GM21717 (cell line): ENCODE measurements around the gene TBX19.

ENCODE experiments used
- ATAC-seq: cut with Tn5 transposase; IDR thresholded peaks from one replicate; pipeline ENCODE4 v1.9.1; 2021; ENCODE audit warnings: mild to moderate bottlenecking, moderate library complexity; ENCODE audit not compliant: unreplicated experiment

TBX19 gene

DNA sequence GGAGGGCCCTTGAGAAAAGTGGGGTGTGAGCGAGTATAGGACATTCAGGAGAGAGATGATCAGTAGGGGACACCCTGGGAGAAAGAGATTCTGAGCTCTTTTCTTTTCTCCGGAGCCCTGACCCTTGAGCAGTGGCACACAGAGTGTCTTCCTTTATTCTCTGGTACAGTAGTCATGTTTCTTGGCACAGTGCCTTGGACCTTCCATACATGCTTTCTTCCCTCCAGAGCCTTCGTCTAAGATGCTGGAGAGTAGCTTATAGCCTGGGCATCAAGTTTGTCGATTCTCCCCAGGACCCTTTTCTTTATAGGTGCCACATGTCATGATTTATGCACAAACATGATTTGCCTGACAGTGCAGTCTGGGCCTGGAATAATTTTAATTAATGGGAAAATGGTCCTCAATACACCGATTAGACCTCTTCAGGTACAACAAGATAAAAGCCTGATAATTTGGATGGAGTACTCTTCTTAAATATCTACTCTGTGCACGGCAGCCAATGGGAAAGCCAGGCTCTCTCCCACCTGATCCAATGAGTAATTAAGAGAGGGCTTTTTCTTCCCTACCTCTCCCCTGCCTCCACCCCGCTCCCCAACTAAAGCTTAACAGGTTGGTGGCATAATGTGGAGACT is at the start of gene TBX19:
TBX19 (plus strand) TSS at position 582 of the 632 bp plus-strand sequence. CDS start 214 bp downstream, outside the sequence.
- no peak for ATAC-seq

DNA sequence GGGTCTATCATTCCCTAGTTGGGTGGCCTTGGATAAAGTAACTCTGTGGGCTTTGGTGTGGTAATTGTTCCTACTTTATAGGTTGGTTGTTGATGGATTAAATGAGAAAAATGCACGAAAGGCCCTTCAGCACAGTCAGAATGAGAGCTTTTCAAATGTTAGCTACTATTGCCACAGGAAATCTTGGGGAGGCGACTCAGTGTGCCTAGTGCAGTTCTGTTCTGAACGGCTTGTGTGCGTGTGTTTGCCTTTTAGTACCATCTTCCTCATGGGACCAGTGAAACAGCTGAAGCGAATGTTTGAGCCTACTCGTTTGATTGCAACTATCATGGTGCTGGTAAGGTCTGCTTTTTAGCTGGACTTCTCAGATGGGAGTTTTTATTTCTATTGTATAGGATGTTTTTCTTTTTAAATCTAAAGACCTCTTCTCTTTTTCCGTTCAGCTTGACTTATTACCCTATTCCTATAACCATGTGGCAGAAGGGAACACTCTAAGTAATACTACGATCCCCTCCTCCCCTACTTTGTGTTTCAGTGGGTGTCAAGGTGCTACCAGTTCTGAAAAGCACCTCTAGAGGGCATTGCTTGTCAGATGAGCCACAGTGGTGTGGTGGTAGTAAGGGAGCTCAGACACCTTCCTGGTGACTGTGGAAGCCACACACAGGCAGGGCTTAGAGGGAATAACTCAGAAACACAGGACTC is 45.7 kb upstream of the TBX19 start:
- ATAC-seq, result peak; percentile 86

DNA sequence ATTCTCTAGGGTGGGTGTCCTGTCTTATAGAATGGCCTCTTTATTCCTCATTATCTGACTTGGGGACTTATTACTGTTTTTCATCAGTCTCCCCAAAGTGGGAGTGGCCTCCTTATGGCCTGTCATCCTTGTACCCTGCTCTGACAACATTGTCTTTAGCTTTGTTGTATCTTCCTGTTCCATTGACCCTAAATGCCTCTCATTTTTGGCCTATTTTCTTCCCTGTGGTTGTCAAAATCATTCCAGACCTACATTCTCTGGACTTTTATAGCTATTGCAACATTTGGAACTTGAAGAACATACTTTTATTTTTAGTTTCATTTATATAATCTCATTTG is 45.2 kb upstream of the TBX19 start:
- ATAC-seq, result peak; percentile 21

DNA sequence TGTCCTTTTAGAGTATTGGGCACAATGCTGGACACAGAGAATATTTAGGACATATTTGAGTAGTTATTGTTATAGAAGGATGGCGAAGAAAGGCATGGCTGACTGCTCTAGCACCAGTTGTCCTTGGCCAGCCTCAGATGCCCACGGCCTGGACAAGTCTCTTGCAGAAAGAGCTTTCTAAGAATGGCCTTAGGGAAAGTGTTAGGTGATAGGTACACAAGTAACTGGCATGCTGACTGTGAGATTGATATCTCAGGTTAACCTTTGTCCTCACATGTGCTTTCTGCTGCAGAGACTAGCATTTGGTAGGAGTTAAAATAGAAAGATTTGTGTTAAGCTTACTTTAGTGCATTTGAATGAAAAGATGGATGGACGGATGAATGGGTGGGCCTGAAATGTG is 44.7 kb upstream of the TBX19 start:
- ATAC-seq, result no peak

DNA sequence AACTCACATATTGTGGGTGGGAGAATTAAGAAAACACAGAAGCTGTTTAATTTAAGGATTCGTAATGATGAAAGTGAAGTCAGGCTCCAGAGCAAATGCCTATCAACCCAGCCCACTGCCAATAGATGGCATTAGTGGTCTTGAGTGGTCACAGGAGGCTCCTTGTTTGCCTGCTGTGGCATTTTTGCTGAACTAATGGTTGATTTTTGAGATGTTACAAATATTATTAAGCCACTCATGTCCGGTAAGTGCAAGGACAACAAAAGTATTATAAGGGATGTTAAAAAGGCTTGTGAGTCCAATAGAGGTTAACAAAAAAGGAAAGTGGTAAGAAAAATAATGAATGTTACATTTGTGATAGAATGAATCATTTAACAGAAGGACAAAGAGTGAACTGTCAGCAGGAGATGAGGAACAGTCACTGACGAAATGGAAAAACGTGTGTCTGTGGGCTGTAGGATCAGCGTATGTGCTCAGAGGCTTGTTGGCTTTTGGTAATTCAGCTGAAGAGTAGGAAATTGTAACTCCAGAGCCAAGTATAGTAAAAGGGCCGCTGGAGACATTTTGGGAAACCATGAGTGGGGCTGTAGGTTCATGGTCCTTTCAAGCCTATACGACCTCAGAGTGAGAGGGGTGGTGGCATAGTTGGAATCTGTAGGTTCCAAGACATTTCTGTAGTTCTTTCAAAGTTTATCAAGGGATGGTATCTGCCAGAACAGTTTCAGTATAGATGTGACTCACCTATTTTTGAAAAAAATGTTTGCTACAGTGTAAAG is 43.7 kb upstream of the TBX19 start:
- ATAC-seq, result no peak

DNA sequence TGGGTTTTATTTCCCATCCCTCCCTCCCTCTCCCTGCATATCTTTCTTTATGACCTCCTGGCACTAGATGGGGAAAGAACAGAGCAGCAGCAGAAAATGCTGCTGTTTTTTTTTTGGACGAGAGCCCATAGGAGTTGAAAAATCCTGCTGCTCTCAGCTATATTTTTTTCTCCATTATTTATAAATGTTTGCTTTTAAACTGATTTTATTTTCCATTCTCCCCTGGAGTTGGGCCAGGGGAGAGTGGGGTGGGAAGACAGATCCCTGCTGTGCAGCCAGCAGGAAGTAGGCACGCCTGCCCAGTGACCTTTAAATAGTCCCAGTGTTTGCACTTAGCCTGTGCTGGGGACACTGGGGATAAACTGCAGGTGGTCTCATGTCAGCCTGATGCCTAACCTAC is 37.5 kb upstream of the TBX19 start:
- no peak for ATAC-seq

DNA sequence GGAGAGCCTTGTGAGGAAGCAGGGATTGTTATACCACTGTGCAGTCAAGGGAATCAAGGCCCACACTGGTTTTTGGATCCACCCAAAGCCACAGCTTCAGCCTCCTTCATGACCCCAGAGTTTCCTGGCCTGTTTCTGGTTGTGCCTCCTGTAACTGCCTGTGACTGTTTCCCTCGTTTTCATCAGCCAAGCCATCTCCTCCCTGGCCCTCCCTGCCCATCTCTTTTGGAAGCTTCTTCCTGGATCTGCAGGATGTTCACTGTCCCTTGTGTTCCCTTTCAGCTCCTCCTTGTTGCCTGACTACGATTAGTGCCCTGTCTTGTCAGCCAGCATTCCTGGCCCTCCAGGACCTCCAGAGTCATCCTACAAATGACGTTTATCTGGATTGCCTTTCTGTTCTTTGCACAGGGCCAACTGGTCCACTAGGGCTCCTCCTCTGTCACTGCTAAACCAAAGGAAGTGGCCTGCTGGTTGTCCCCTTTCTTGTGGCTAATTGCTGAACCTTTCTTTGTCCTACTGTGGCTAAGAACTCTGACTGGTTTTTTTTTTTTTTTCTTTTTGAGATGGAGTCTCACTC is 37.0 kb upstream of the TBX19 start:
- ATAC-seq, result no peak

DNA sequence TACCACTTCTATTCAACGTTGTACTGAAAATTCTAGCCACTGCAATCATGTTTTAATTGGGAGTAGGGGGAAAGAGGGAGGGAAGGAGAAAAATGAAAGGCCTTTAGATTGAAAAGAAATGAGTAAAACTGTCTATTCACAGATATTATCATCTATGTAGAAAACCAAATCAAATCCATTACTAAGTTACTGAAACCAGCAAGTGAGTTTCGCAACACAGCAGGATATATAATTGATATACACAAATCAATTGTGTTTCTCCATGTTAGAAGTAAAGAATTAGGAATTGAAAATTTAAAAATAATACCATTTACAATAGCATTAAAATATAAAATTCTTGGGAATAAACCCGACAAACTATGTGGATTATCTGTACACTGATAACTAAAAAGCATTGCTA is 35.6 kb upstream of the TBX19 start:
- no peak for ATAC-seq

DNA sequence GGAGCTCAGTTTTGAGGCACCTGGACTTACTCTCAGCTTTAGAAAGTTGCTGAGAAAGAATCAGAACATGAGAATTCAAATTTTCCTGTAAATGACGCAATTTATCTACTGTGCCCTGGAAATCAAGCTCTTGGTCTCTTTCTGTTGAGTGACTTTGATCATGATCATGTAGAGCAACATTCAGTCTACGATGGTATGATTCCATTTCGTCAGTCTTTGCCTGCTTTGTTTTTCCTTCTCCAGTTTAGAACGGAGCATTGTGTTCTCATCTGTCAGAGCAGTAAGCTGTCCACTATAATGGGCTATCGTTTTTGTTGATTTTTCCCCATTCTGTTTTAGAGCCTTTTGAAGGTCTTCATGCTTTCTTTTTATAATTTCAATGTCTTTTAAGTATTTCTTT is 34.2 kb upstream of the TBX19 start:
- ATAC-seq, result no peak

DNA sequence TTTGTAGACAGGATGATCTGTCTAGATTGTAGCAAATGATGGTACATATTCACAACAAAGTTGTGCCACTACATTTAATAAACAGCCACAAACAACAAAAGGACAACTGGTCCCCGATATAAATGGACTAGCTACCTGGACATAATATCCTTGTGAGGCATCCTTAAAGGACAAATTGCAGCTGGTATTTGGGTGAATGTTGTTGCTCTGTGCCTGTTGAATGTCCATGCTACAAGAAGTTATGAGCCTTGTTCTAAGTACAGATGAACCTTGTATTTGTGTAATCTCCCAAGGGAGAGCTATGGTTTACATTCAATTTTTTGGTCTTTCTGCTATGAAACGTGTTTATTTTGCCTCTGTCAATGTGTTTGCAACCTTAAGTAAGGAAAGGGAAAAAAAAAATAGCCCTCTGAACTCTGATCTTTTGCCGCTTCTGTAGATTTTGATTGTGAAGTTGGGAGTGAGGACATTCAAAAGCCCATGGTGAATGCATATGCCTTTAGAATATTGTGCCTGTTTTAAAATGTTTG is 28.4 kb upstream of the TBX19 start:
- no peak for ATAC-seq

DNA sequence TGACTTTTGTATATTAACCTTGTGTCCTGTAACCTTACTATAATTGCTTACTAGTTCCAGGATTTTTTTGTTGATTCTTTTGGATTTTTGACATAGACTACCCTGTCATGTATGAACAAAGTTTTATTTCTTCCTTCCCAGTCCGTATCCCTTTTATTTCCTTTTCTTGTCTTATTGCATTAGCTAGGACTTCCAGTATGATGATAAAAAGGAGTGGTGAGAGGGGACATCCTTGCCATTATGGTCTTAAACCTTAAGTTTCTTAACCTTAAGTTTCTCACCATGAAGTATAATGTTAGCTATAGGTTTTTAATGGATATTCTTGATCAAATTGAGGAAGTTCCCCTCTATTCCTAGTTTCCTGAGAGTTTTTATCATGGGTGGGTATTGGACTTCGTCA is 24.5 kb upstream of the TBX19 start:
- ATAC-seq, result no peak

DNA sequence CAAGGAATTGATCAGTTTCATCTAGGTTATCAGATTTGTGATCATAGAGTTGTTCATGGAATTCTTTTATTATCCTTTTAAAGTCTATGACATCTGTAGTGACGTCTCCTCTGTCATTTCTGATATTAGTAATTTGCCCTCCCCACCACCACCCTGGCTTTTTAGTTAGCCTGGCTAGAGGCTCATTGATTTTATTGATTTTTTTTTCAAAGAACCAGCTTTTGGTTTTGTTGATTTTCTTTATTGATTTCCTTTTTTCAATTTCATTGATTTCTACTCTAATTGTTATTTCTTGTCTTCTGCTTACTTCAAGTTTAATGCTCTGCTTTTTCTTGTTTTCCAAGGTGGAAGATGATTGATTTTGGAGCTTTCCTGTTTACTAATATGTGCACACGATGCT is 23.3 kb upstream of the TBX19 start:
- no peak for ATAC-seq

DNA sequence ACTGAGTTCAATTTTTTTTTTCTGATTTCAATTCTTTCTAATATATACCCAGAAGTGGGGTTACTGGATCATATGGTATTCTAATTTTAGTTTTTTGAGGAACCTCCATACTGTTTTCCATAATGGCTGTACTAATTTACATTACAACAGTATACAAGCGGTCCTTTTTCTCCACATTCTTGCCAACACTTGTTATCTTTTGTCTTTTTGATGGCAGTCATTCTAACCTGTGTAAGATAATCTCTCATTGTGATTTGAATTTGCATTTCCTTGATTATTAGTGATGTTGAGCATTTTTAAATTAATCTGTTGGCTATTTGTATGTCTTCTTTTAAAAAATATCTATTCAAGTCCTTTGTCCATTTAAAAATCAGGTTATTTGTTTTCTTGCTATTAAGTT is 21.1 kb upstream of the TBX19 start:
- no peak for ATAC-seq

DNA sequence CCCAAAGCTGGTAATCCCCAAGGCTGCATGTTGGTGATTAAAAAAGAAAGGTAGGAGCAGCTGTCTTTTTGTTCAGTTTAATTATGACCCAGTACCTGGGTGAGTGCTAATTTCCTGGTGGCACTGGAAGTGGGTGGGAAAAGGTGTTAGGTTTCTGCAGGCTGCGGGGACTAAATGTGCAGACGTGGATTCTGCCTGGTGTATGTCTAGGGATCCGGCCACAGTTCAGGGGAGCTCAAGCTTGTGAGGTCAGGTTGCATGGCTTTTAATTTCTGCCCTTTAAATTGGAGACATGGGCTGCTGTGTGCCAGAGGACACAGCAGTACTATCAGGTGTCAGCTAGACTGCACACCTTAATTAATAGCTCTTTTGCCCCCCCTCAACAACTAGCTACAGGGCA is 20.3 kb upstream of the TBX19 start:
- ATAC-seq, result no peak

DNA sequence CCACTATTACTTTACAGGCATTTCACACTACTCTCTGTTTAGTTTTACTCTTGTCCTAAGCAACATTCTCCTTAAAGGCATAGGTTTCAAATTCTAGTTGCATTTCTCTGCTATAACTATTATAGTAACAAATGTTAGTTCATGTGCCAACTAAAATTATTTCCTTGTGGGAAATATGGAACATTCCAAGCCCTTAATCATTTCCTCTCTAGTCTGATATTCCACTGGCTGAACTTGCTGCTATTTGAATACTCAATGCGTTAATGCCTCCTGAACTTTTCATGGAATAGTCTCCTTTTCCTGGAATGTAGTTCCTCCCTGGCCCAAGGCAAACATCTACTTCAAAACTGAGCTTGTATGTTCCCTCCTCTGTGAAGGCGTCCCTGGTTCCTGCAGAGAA is 19.3 kb upstream of the TBX19 start:
- no peak for ATAC-seq

DNA sequence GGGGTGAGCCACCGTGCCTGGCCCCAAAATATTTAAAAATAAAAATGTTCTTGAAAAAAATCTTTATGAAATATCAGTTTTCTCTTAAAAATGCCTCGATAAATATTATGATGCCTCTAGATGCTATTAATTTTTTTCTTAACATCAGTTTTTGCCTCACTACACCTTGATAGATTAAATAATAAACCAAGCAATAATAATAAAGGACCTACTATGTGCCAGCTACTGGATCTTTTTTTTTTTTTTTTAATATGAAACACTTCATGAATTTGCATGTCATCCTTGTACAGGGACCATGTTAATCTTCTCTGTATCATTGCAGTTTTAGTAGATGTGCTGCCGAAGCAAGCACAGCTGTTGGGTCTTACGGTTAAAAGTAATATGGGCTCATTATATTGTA is 17.5 kb upstream of the TBX19 start:
- ATAC-seq, result no peak

DNA sequence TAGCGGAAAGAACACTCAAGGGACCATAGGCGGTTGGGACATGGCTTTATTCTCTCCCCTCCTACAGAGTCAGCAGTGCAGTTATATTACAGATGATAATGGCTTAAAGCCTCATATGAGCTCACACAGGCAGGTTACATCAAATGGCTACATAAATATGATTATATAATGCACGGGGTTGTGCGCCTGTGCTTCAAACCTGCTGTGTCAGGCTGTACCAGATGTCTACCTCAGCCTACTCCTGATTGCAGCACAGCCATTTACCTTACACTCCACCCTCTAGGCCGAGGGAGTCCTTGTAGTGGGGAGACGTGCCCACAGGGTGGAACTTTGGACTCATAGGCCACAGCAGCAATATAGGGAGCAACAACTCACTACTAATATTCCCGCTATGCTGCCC is 16.4 kb upstream of the TBX19 start:
- ATAC-seq, result no peak

DNA sequence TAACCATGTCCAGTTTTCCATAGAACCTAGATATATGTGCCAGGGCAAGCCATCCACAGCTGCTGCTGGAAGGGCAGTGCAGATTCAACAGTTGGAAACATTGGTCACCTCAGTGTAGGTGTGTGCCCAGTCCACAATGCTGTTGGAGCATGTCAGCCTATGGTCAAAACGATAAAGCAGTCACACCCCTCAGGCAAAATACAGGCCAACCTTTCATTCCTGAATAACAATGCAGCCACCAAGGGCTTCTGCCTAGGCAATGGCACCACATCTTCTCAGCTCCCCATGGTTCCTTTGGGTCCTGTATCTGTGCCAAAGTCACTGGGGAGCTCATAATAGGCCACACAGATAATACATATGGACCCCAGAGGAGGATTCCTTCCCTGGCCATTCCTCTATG is 15.1 kb upstream of the TBX19 start:
- no peak for ATAC-seq

DNA sequence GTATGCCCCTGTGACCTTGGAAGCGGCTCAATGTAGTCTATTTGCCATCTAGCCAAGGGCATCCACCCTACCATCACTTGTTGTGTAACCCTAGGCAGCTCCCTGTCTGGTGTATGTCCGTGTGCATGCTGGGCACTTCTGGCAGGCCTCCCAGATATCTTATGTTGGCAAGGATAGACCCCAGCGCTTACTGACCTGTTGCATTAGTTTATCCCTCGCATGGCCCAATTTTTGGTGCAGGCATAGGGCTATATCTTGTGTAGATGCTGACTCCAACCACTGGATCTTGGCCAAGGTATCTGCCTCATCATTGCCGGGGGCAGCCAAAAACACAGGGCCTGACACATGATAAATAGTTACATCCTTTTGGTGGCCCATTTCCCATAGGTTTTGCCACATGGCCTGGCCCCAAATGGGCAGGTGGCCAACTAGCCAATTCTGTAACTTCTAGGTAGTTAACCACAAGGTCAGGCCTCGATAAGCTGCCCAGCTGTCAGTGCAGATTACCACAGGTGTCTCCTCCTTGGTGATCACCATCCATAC is 14.0 kb upstream of the TBX19 start:
- no peak for ATAC-seq

DNA sequence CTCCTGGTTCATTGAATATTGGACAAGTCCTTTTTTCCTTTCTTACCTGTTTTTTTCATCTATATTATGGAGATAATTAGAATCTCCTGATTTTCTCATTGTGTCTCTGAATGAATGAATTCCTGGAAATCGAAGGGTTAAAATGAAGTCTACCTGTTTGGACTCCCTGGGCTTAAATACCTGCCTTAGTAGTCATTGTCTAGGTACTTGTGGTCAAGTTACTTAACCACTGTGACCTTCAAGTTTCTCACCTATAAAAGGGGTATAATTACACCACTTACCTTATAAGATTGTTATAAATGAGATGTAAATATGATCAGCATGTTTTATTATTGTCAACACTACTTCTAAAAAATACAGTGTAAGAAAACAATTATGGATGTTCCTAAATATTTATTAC is 9.0 kb upstream of the TBX19 start:
- ATAC-seq, result no peak

DNA sequence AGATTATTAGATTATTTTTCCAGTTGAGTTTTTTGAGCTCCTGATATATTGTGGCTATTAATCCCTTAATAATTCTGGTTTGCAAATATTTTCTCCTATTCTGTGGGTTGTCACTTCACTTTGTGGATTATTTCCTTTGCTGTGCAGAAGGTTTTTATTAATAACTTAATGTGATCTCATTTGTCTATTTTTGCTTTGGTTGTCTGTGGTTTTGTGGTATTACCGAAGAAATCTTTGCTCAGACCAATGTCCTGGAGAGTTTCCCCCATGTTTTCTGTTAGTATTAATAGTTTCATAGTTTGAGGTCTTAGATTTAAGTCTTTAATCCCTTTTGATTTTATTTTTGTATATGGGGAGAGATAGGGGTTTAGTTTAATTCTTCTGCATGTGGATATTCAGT is 7.1 kb upstream of the TBX19 start:
- ATAC-seq, result no peak
